IMR-90 (cell line): Measurements from ENCODE around the gene OSTM1. TPM values are rescaled to one million over a fixed set of nuclear protein-coding genes. Genes with fewer than 3 reads are reported as not detected.

Experiments
- ATAC-seq: fragments of 200-7000 bp; cut with Tn5 transposase; 2 replicates; pipeline ENCODE4 v1.9.1; 2020; ENCODE audit warnings: low read depth, mild to moderate bottlenecking, moderate library complexity
- BruUV-seq: library from RNA; stranded (reverse); fragments of 400-500 nt; replicated peaks from 2 replicates; lab custom pipeline; 2021; lab: Mats Ljungman, UMichigan
- CTCF ChIA-PET: fragments of 300-600 bp; formaldehyde crosslinking; extraction: SDS; loops from one replicate; lab custom pipeline; 2021; ENCODE audit warnings: antibody characterized with exemption; lab: Yijun Ruan, JAX
- POLR2A ChIA-PET: fragments of 300-600 bp; sonication (Branson Sonifier 250); formaldehyde crosslinking; loops from one replicate; lab custom pipeline; 2022; ENCODE audit warnings: antibody characterized with exemption; ENCODE audit not compliant: unreplicated experiment; lab: Charles Lee
- DNase-seq: peaks from one replicate; pipeline ENCODE4 v3.0.0; 2013
- H2AFZ ChIP-seq: replicated peaks from 2 replicates; pipeline ENCODE3; 2013; ENCODE audit warnings: low read length, mild to moderate bottlenecking; ENCODE audit not compliant: poor library complexity
- H2AK5ac ChIP-seq: 2 replicates; pipeline ENCODE4 v1.6.1; 2013; ENCODE audit warnings: low read depth, low read length, inconsistent platforms
- H2AK9ac ChIP-seq: replicated peaks from 2 replicates; pipeline ENCODE3; 2013; ENCODE audit warnings: mild to moderate bottlenecking, low read depth, low read length, moderate library complexity; ENCODE audit not compliant: poor library complexity
- H2BK120ac ChIP-seq: 2 replicates; pipeline ENCODE4 v1.6.1; 2013; ENCODE audit warnings: low read depth, low read length, inconsistent platforms
- H2BK15ac ChIP-seq: 3 replicates; pipeline ENCODE4 v1.6.1; 2013; ENCODE audit warnings: low read depth, low read length, inconsistent platforms
- H2BK20ac ChIP-seq: 2 replicates; pipeline ENCODE4 v1.6.1; 2013; ENCODE audit warnings: low read depth, mild to moderate bottlenecking, inconsistent platforms, low read length, moderate library complexity
- H2BK5ac ChIP-seq: 2 replicates; pipeline ENCODE4 v1.6.1; 2013; ENCODE audit warnings: mild to moderate bottlenecking, low read depth, low read length, inconsistent platforms; ENCODE audit not compliant: poor library complexity, severe bottlenecking
- H3K14ac ChIP-seq: replicated peaks from 2 replicates; pipeline ENCODE4 v1.6.1; 2013; ENCODE audit warnings: low read depth, low read length, inconsistent platforms
- H3K18ac ChIP-seq: 2 replicates; pipeline ENCODE4 v1.6.1; 2013; ENCODE audit warnings: low read depth, low read length, control low read depth
- H3K23ac ChIP-seq: 2 replicates; pipeline ENCODE4 v1.6.1; 2013; ENCODE audit warnings: low read depth, low read length, inconsistent platforms
- H3K27ac ChIP-seq: 2 replicates; pipeline ENCODE4 v1.5.1; 2013; ENCODE audit warnings: mild to moderate bottlenecking, control low read depth, low read length; ENCODE audit not compliant: insufficient read depth
- H3K27me3 ChIP-seq: 2 replicates; pipeline ENCODE4 v1.6.1; 2013; ENCODE audit warnings: low read length; ENCODE audit not compliant: control insufficient read depth, insufficient read depth
- H3K36me3 ChIP-seq: 2 replicates; pipeline ENCODE4 v1.6.1; 2013; ENCODE audit warnings: low read length, mixed read lengths; ENCODE audit not compliant: control insufficient read depth, insufficient read depth
- H3K4ac ChIP-seq: 2 replicates; pipeline ENCODE4 v1.6.1; 2013; ENCODE audit warnings: low read depth, low read length, inconsistent platforms
- H3K4me1 ChIP-seq: 2 replicates; pipeline ENCODE4 v1.6.1; 2013; ENCODE audit warnings: low read length, mixed read lengths; ENCODE audit not compliant: control insufficient read depth, insufficient read depth
- H3K4me2 ChIP-seq: 2 replicates; pipeline ENCODE4 v1.6.1; 2013; ENCODE audit warnings: low read depth, mild to moderate bottlenecking, control low read depth, low read length, moderate library complexity
- H3K4me3 ChIP-seq: 2 replicates; pipeline ENCODE4 v1.5.1; 2013; ENCODE audit warnings: low read depth, mild to moderate bottlenecking, control low read depth, low read length, moderate library complexity; ENCODE audit not compliant: insufficient read depth
- H3K56ac ChIP-seq: 2 replicates; pipeline ENCODE4 v1.6.1; 2013; ENCODE audit warnings: low read length, inconsistent platforms; ENCODE audit not compliant: insufficient read depth; ENCODE audit errors: extremely low read depth
- H3K79me1 ChIP-seq, 2 experiments: 2 replicates each; pipeline ENCODE4 v1.6.1; 2013; ENCODE audit warnings: low read length in 2 of 2, inconsistent platforms in 1 of 2, low read depth in 1 of 2
- H3K9ac ChIP-seq: 2 replicates; pipeline ENCODE4 v1.6.1; 2013; ENCODE audit warnings: low read depth, low read length, control low read depth
- H3K9me1 ChIP-seq: 2 replicates; pipeline ENCODE4 v1.6.1; 2013; ENCODE audit warnings: low read length, inconsistent platforms; ENCODE audit not compliant: insufficient read depth
- H3K9me3 ChIP-seq: 2 replicates; pipeline ENCODE4 v1.6.1; 2013; ENCODE audit warnings: low read length; ENCODE audit not compliant: control insufficient read depth, insufficient read depth
- H4K20me1 ChIP-seq: 2 replicates; pipeline ENCODE4 v1.6.1; 2013; ENCODE audit warnings: low read length, inconsistent platforms; ENCODE audit not compliant: insufficient read depth
- H4K5ac ChIP-seq: 2 replicates; pipeline ENCODE4 v1.6.1; 2013; ENCODE audit warnings: mild to moderate bottlenecking, low read depth, low read length, control low read depth
- H4K8ac ChIP-seq, 2 experiments: 2 replicates each; pipeline ENCODE4 v1.6.1; 2013; ENCODE audit warnings: low read depth in 2 of 2, low read length in 2 of 2, control low read depth in 1 of 2, inconsistent platforms in 1 of 2
- H4K91ac ChIP-seq: 2 replicates; pipeline ENCODE4 v1.6.1; 2013; ENCODE audit warnings: low read depth, low read length, inconsistent platforms; ENCODE audit not compliant: insufficient read depth
- BHLHE40 ChIP-seq: fragments of 150-350 bp; IDR thresholded peaks from 2 replicates; pipeline ENCODE4 v1.6.1; 2016; ENCODE audit warnings: mild to moderate bottlenecking, low read depth, low read length
- CEBPB ChIP-seq: IDR thresholded peaks from 2 replicates; pipeline ENCODE4 v1.6.1; 2012; ENCODE audit warnings: low read depth, low read length, improper control_type of control experiment
- CHD1 ChIP-seq: IDR thresholded peaks from 2 replicates; pipeline ENCODE4 v1.6.1; 2012; ENCODE audit warnings: low read depth, low read length, improper control_type of control experiment
- FOS ChIP-seq: fragments of 150-350 bp; IDR thresholded peaks from 2 replicates; pipeline ENCODE4 v1.6.1; 2016; ENCODE audit warnings: low read depth, low read length
- MAFK ChIP-seq: IDR thresholded peaks from 2 replicates; pipeline ENCODE4 v1.6.1; 2012; ENCODE audit warnings: low read depth, low read length, improper control_type of control experiment
- MAZ ChIP-seq: IDR thresholded peaks from 2 replicates; pipeline ENCODE4 v1.6.1; 2012; ENCODE audit warnings: low read depth, mild to moderate bottlenecking, low read length, improper control_type of control experiment, moderate library complexity, borderline replicate concordance
- MXI1 ChIP-seq: IDR thresholded peaks from 2 replicates; pipeline ENCODE4 v1.6.1; 2012; ENCODE audit warnings: low read depth, mild to moderate bottlenecking, low read length, moderate library complexity, borderline replicate concordance
- NFE2L2 ChIP-seq: fragments of 150-350 bp; IDR thresholded peaks from 2 replicates; pipeline ENCODE4 v1.6.1; 2016; ENCODE audit warnings: low read depth, mild to moderate bottlenecking, low read length
- POLR2A ChIP-seq: IDR thresholded peaks from 2 replicates; pipeline ENCODE4 v1.6.1; 2012; ENCODE audit warnings: mild to moderate bottlenecking, low read depth, low read length
- RAD21 ChIP-seq: IDR thresholded peaks from 2 replicates; pipeline ENCODE4 v1.6.1; 2012; ENCODE audit warnings: low read length, improper control_type of control experiment
- RCOR1 ChIP-seq: IDR thresholded peaks from 2 replicates; pipeline ENCODE4 v1.6.1; 2012; ENCODE audit warnings: mild to moderate bottlenecking, low read length, improper control_type of control experiment; ENCODE audit not compliant: insufficient replicate concordance
- RFX5 ChIP-seq: IDR thresholded peaks from 2 replicates; pipeline ENCODE4 v1.8.0; 2012; ENCODE audit warnings: low read depth, mild to moderate bottlenecking, low read length, moderate library complexity
- SMC3 ChIP-seq: fragments of 150-350 bp; IDR thresholded peaks from 2 replicates; pipeline ENCODE4 v1.6.1; 2016; ENCODE audit warnings: low read depth, mild to moderate bottlenecking, antibody characterized with exemption, low read length, moderate library complexity
- WGBS, 2 experiments: methylation state at CpG; one replicate each; pipeline versions ENCODE4 v1.1.5 to v1.1.7; 2013; ENCODE audit warnings: missing lambda C conversion rate in 2 of 2; ENCODE audit not compliant: insufficient read length in 1 of 2; ENCODE audit errors: extremely low coverage in 2 of 2; 5-methylcytosine and 5-hydroxymethylcytosine counted together
- dilution Hi-C: fragments of 300-500 bp; cut with HindIII; formaldehyde crosslinking; loops from one replicate; pipeline ENCODE4 v1.14.3; 2018; ENCODE audit warnings: low sequenced_read_pairs; ENCODE audit not compliant: unreplicated experiment
- in situ Hi-C: fragments of 300-500 bp; cut with MboI; formaldehyde crosslinking; loops from 3 replicates; pipeline ENCODE4 v1.14.3; 2019; ENCODE audit warnings: low sequenced_read_pairs, inconsistent platforms, mixed read lengths
- intact Hi-C: fragments of 100-400 bp; cut with micrococcal nuclease; formaldehyde crosslinking; loops from 2 replicates; pipeline ENCODE4 v1.10.0; 2022
- polyA plus RNA-seq, 3 experiments: library from polyadenylated mRNA; depleted of rRNA; stranded (reverse); fragments of >200 nt; gene quantifications; 2 replicates each; pipeline ENCODE4 v1.2.3, GENCODE V29; 2012; ENCODE audit warnings: low replicate concordance in 1 of 3
- total RNA-seq: library from RNA; depleted of rRNA; stranded (reverse); fragments of >200 nt; gene quantifications from 2 replicates; pipeline ENCODE4 v1.2.3, GENCODE V29; 2012
- TF ChIP-seq, protein P1 (sequence below): fragments of 150-350 bp; IDR thresholded peaks from 2 replicates; pipeline ENCODE4 v1.6.1; 2017; ENCODE audit warnings: mild to moderate bottlenecking, antibody characterized with exemption, low read length, low read depth
- TF ChIP-seq, protein P2 (sequence below): fragments of 150-350 bp; IDR thresholded peaks from 2 replicates; pipeline ENCODE4 v1.6.1; 2016; ENCODE audit warnings: low read depth, mild to moderate bottlenecking, low read length, moderate library complexity, borderline replicate concordance
- TF ChIP-seq, protein P3 (sequence below): conservative IDR thresholded peaks from 2 replicates; pipeline ENCODE4 v1.5.1; 2012; ENCODE audit warnings: mild to moderate bottlenecking, low read depth, low read length, improper control_type of control experiment

The OSTM1 gene
- total and polyA plus RNA-seq, 2 of the 4 experiments (the other 2 are of a cell fraction) = 8.0 to 24.7 TPM

DNA sequence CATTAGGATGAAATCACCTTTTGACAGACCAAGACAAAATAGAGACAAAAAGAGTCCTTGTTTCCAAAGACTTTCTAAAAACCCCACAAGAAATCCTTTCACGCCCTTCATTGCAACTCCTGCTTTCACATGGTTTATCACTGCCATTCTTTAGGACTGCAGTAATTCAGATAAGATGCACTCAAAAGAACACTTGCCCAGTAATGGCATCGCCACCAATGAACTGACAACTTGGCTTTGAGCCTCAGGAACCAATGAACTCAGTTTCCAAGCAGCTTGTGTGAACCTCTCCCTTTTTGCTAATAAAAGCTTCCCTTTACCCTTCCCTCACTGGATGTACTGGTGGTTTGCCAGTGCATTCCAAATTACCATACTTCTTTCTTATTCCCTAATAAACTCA, 21.8 kb downstream of the OSTM1 start:
- H3K27me3 ChIP-seq = no peaks in the 10 kb centered on the region
- H3K9me3 ChIP-seq = no peaks in the 10 kb centered on the region
- in situ Hi-C loops = no loop called here
- ChIA-PET CTCF (no interaction called here), POLR2A (no interaction called here)
- H2AK9ac ChIP-seq = no peak overlapping the region
- no peak overlapping the region for H3K9ac ChIP-seq
- no peak for DNase-seq
- H3K4ac ChIP-seq = no peak overlapping the region
- no peak overlapping the region for H3K14ac ChIP-seq
- H3K9me1 ChIP-seq = peaks cover 3% of the 10 kb centered on the region; the same call in 1 of the 2 replicates
- H4K8ac ChIP-seq = no peak overlapping the region
- no peaks in the 10 kb centered on the region for H3K79me1 ChIP-seq
- no peak overlapping the region for H3K18ac ChIP-seq
- no peaks in the 10 kb centered on the region for H4K20me1 ChIP-seq
- intact Hi-C loops = no loop called here
- H3K4me2 ChIP-seq = no peak overlapping the region
- no peak overlapping the region for H4K5ac ChIP-seq
- no peak overlapping the region for H2BK15ac ChIP-seq
- no peak for ATAC-seq
- no TSS peak for BruUV-seq
- WGBS, 2 experiments = no CpG with 5 or more reads among the region's 2 CpGs
- no peak overlapping the region for H3K4me3 ChIP-seq
- H2BK20ac ChIP-seq = no peak overlapping the region
- no peak overlapping the region for H2AK5ac ChIP-seq
- H2BK5ac ChIP-seq = no peak overlapping the region
- dilution Hi-C loops = no loop called here
- no peak overlapping the region for H3K23ac ChIP-seq
- peaks cover 3% of the 10 kb centered on the region; the same call in 1 of the 2 replicates for H3K36me3 ChIP-seq
- no peak overlapping the region for H2BK120ac ChIP-seq
- no peaks in the 10 kb centered on the region for H3K4me1 ChIP-seq
- no peak overlapping the region for H2AFZ ChIP-seq
- H3K56ac ChIP-seq = no peak overlapping the region
- no peak overlapping the region for H4K91ac ChIP-seq
- TF ChIP-seq FOS (no peak), BHLHE40 (no peak), NFE2L2 (no peak), SMC3 (no peak), RCOR1 (no peak), POLR2A (no peak), RFX5 (no peak), MXI1 (no peak), CHD1 (no peak), MAZ (no peak), MAFK (no peak), RAD21 (no peak), CEBPB (no peak)
- TF ChIP-seq, protein P1, sequence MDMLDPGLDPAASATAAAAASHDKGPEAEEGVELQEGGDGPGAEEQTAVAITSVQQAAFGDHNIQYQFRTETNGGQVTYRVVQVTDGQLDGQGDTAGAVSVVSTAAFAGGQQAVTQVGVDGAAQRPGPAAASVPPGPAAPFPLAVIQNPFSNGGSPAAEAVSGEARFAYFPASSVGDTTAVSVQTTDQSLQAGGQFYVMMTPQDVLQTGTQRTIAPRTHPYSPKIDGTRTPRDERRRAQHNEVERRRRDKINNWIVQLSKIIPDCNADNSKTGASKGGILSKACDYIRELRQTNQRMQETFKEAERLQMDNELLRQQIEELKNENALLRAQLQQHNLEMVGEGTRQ = no peak
- TF ChIP-seq, protein P2, sequence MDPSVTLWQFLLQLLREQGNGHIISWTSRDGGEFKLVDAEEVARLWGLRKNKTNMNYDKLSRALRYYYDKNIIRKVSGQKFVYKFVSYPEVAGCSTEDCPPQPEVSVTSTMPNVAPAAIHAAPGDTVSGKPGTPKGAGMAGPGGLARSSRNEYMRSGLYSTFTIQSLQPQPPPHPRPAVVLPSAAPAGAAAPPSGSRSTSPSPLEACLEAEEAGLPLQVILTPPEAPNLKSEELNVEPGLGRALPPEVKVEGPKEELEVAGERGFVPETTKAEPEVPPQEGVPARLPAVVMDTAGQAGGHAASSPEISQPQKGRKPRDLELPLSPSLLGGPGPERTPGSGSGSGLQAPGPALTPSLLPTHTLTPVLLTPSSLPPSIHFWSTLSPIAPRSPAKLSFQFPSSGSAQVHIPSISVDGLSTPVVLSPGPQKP = no peak
- TF ChIP-seq, protein P3, sequence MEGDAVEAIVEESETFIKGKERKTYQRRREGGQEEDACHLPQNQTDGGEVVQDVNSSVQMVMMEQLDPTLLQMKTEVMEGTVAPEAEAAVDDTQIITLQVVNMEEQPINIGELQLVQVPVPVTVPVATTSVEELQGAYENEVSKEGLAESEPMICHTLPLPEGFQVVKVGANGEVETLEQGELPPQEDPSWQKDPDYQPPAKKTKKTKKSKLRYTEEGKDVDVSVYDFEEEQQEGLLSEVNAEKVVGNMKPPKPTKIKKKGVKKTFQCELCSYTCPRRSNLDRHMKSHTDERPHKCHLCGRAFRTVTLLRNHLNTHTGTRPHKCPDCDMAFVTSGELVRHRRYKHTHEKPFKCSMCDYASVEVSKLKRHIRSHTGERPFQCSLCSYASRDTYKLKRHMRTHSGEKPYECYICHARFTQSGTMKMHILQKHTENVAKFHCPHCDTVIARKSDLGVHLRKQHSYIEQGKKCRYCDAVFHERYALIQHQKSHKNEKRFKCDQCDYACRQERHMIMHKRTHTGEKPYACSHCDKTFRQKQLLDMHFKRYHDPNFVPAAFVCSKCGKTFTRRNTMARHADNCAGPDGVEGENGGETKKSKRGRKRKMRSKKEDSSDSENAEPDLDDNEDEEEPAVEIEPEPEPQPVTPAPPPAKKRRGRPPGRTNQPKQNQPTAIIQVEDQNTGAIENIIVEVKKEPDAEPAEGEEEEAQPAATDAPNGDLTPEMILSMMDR = no peak
- no peak overlapping the region for H3K27ac ChIP-seq
